NT2/D1 (cell line): ENCODE measurements around the gene POSTN.

ENCODE experiments used
- YY1 ChIP-seq: IDR thresholded peaks from 2 replicates; pipeline ENCODE4 v1.6.1; 2011; ENCODE audit not compliant: insufficient read length, insufficient read depth
- ZNF274 ChIP-seq: IDR thresholded peaks from 2 replicates; pipeline ENCODE4 v1.6.1; 2011; ENCODE audit warnings: mild to moderate bottlenecking, low read depth, low read length

DNA sequence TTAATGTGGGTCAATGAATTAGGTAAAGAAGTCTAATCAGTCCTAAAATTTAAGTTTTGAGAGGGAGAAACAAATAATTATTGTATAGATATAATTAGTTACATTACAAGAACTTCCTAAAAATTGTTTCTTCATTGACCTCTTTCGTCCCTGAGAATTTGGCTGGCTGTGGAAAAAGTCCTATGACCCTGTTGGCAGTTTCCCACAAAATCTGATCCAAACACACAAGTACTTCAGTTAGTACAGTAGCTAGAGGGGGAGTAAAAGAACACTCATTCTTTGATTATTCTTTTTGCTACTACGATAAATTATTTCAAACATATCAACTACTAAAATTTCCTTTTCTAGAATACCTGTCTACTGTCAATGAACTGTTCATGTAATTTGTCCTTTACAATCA is 11.3 kb downstream of the POSTN start:
- TF ChIP-seq YY1 (no peak), ZNF274 (no peak)
